Right lung (tissue), 5 donors: Measurements from ENCODE around the gene SAG. TPM values are rescaled to one million over a fixed set of nuclear protein-coding genes. Genes with fewer than 3 reads are reported as not detected.

Source experiments
- DNase-seq, 2 donors: peaks; one replicate each; pipeline ENCODE4 v3.0.0-alpha.2; 2013
- polyA plus RNA-seq, 5 donors: library from polyadenylated mRNA; unstranded; fragments of 120-200 nt; gene quantifications; one replicate each; pipeline versions ENCODE4 v1.2.1 to v1.2.3, GENCODE V29; 2013; ENCODE audit warnings: inconsistent platforms in 1 of 5, low replicate concordance in 1 of 5; ENCODE audit not compliant: insufficient read length in 5 of 5, insufficient read depth in 1 of 5

Gene SAG
- polyA plus RNA-seq, 5 donors: 0.11 to 0.29 (median 0.18) TPM

GRCh38 chr2:233379034-233379433, 71.4 kb downstream of the SAG start:
- DNase-seq: no peak

GRCh38 chr2:233379441-233379840, 71.8 kb downstream of the SAG start:
- DNase-seq: no peak

- no peak for DNase-seq
Observed at GRCh38 chr2:233380132-233380895, 72.7 kb downstream of the SAG start.

GRCh38 chr2:233380995-233381637, 73.5 kb downstream of the SAG start:
- no peak for DNase-seq

- no peak for DNase-seq
Observed at GRCh38 chr2:233381638-233381995, 74.0 kb downstream of the SAG start.

- no peak for DNase-seq
Observed at GRCh38 chr2:233384015-233384414, 76.4 kb downstream of the SAG start.

GRCh38 chr2:233384811-233385488, 77.3 kb downstream of the SAG start:
- DNase-seq: no peak

GRCh38 chr2:233385489-233386044, 78.0 kb downstream of the SAG start:
- no peak for DNase-seq

- DNase-seq: peak; percentile 12 to 34
Observed at GRCh38 chr2:233386382-233387041, 78.9 kb downstream of the SAG start.

GRCh38 chr2:233387225-233387624, 79.6 kb downstream of the SAG start:
- DNase-seq: no peak

GRCh38 chr2:233387667-233388528, 80.3 kb downstream of the SAG start:
- peak; percentile 95 to 97 for DNase-seq

GRCh38 chr2:233389601-233390125, 82.0 kb downstream of the SAG start:
- no peak for DNase-seq

- no peak for DNase-seq
Observed at GRCh38 chr2:233395687-233396086, 88.1 kb downstream of the SAG start.

Other genes with a start within 250 kb of the SAG start
- 10 to 100 TPM in 4 of 5 donors, 1 to 10 TPM in 1; 8.4 to 14.6 (median 12.8) TPM for gene INPP5D, start 247.5 kb upstream of the SAG start, polyA plus RNA-seq
- gene ATG16L1, start 56.1 kb upstream of the SAG start, polyA plus RNA-seq: 10 to 100 TPM; 19.1 to 26.5 (median 21.5) TPM
- gene DGKD, start 46.7 kb downstream of the SAG start, polyA plus RNA-seq: 10 to 100 TPM; 23.5 to 32.5 (median 29.2) TPM